IPS-18c (cell line): ENCODE results near the gene PGGT1B.
A peak's percentile ranks its signal among the peaks of the same experiment; 100 is the strongest.

Experiments
- H3K4me3 ChIP-seq: 2 replicates; pipeline ENCODE4 v1.7.0; 2013; ENCODE audit warnings: low read depth, mild to moderate bottlenecking, low read length, moderate library complexity; ENCODE audit not compliant: insufficient read depth
- H3K9me3 ChIP-seq: one replicate; pipeline ENCODE4 v1.6.1; 2013; ENCODE audit warnings: mild to moderate bottlenecking, low read length, moderate library complexity; ENCODE audit not compliant: control insufficient read depth, insufficient read depth

Gene PGGT1B

DNA sequence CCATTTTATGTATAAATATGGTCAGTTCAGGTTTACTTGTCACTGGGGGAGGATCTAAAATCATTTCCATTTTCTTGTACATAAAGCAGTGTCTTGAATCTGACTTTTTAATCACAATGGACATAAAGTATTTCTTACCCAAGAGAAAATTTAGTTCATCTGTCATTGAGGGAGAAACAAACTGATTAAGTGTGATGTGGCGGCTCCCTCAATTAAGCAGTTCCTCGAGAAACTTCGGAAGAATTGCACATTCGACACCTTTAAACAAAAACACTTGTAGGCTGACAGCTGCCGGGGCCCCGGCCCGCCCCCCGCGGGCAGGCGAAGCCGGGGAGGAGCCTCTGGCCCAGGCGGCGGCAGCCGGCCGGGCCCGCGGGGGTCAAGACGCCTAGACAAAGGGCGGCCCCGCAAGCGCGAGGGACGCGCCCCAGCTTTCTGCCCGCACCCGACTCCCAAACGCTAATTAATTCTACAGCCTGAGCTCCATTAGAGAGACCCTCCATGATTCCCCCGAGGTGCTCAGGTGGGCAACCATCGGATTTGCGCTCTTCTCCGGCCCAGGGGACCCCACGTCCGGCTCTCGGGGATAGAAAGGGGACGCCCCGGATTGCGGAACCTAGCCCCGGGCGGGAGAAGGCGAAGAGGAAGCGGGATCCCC lies 93.7 kb downstream of the PGGT1B start:
- peak overlapping the region; percentile 90 for H3K4me3 ChIP-seq
- peaks cover 19% of the 10 kb centered on the region for H3K9me3 ChIP-seq

DNA sequence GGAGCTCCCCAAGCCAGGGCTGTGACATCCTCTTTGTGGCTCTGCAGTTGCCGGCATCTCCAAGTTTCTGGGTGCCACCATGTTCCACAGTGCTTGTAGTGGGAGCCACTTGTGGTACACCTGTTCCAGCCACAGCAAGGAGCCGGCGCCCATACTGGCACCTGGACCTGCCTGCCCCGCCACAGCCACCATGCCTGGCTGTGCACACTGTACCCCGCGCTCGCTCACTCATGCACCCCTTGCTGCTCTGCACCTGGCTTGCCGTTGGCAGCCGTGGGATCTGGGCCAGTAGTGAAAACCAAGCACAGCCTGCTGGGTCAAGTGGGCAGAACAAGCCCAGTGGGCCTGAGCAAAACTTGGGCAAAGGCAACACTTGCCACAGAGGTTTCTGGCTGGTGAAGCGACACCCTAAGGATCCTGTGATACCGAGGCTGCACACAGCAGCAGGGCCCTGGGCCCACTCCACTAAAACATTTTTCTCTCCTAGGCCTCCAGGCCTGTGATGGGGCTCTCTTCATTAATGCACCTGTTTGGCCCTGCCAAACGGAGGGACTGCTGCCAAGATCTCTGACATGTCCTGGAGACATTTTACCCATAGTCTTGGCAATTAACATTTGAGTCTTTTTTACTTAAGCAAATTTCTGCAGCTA lies 95.8 kb downstream of the PGGT1B start:
- Histone ChIP-seq H3K4me3 (no peak overlapping the region; the same call in 1 of the 2 replicates), H3K9me3 (peaks cover 19% of the 10 kb centered on the region)

GRCh38 chr5:115165790-115166189 lies 96.9 kb downstream of the PGGT1B start:
- Histone ChIP-seq H3K4me3 (no peak overlapping the region), H3K9me3 (peaks cover 19% of the 10 kb centered on the region)

- Histone ChIP-seq H3K4me3 (no peak overlapping the region), H3K9me3 (peaks cover 3% of the 10 kb centered on the region)
Observed at GRCh38 chr5:115160975-115161475, 101.7 kb downstream of the PGGT1B start.
